ENCODE results near the gene CCDC179. TPM values are rescaled to one million over a fixed set of nuclear protein-coding genes. Genes with fewer than 3 reads are reported as not detected.

Gene CCDC179
- total RNA-seq, 1 experiment from 2014 or later: not detected

DNA sequence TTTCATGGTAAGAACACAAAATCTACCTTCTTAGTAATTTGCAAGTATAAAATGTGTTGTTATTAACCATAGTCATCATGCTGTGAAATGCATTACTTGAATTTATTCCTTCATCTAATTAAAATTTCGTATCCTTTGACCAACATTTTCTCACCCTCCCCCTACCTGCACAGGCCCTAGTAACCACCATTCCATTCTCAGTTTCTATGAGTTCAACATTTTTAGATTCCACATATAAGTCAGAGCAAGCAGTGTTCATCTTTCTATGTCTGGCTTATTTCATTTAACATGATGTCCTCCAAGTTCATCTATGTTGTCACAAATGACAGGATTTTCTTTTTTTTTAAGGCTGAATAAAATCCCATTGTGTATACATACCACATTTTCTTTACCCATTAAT is 43.5 kb upstream of the CCDC179 start:
- Mint-ChIP-seq H3K36me3 (no peaks in the 10 kb centered on the region), H3K4me1 (peaks cover 4% of the 10 kb centered on the region), H3K9me3 (peaks cover 5% of the 10 kb centered on the region), H3K27ac (no peak overlapping the region), H3K27me3 (ENCODE audit: low read depth) (no peaks in the 10 kb centered on the region), H3K4me3 (no peak overlapping the region)
- no peak for TF ChIP-seq ZBTB21 (CRISPR knock-in tag; IDR thresholded peaks at IDR 0.05; ENCODE audit: borderline replicate concordance)
- no peak for TF ChIP-seq MXD4 (CRISPR knock-in tag; IDR thresholded peaks at IDR 0.05; ENCODE audit: borderline replicate concordance)
- TF ChIP-seq ZNF263 (CRISPR knock-in tag; IDR thresholded peaks at IDR 0.05; ENCODE audit: low read depth): no peak
- TF ChIP-seq, protein P1, sequence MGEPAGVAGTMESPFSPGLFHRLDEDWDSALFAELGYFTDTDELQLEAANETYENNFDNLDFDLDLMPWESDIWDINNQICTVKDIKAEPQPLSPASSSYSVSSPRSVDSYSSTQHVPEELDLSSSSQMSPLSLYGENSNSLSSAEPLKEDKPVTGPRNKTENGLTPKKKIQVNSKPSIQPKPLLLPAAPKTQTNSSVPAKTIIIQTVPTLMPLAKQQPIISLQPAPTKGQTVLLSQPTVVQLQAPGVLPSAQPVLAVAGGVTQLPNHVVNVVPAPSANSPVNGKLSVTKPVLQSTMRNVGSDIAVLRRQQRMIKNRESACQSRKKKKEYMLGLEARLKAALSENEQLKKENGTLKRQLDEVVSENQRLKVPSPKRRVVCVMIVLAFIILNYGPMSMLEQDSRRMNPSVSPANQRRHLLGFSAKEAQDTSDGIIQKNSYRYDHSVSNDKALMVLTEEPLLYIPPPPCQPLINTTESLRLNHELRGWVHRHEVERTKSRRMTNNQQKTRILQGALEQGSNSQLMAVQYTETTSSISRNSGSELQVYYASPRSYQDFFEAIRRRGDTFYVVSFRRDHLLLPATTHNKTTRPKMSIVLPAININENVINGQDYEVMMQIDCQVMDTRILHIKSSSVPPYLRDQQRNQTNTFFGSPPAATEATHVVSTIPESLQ (CRISPR knock-in tag; IDR thresholded peaks at IDR 0.05): no peak
- TF ChIP-seq, protein P2, sequence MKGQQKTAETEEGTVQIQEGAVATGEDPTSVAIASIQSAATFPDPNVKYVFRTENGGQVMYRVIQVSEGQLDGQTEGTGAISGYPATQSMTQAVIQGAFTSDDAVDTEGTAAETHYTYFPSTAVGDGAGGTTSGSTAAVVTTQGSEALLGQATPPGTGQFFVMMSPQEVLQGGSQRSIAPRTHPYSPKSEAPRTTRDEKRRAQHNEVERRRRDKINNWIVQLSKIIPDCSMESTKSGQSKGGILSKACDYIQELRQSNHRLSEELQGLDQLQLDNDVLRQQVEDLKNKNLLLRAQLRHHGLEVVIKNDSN (CRISPR knock-in tag; IDR thresholded peaks at IDR 0.05): no peak
- TF ChIP-seq SMAD4 (CRISPR knock-in tag; IDR thresholded peaks at IDR 0.05): no peak
- TF ChIP-seq SOX15 (CRISPR knock-in tag; IDR thresholded peaks at IDR 0.05): no peak
- TF ChIP-seq, protein P3, sequence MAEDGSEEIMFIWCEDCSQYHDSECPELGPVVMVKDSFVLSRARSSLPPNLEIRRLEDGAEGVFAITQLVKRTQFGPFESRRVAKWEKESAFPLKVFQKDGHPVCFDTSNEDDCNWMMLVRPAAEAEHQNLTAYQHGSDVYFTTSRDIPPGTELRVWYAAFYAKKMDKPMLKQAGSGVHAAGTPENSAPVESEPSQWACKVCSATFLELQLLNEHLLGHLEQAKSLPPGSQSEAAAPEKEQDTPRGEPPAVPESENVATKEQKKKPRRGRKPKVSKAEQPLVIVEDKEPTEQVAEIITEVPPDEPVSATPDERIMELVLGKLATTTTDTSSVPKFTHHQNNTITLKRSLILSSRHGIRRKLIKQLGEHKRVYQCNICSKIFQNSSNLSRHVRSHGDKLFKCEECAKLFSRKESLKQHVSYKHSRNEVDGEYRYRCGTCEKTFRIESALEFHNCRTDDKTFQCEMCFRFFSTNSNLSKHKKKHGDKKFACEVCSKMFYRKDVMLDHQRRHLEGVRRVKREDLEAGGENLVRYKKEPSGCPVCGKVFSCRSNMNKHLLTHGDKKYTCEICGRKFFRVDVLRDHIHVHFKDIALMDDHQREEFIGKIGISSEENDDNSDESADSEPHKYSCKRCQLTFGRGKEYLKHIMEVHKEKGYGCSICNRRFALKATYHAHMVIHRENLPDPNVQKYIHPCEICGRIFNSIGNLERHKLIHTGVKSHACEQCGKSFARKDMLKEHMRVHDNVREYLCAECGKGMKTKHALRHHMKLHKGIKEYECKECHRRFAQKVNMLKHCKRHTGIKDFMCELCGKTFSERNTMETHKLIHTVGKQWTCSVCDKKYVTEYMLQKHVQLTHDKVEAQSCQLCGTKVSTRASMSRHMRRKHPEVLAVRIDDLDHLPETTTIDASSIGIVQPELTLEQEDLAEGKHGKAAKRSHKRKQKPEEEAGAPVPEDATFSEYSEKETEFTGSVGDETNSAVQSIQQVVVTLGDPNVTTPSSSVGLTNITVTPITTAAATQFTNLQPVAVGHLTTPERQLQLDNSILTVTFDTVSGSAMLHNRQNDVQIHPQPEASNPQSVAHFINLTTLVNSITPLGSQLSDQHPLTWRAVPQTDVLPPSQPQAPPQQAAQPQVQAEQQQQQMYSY (CRISPR knock-in tag; IDR thresholded peaks at IDR 0.05): no peak
- ATAC-seq (no peak), DNase-seq (ENCODE audit: low spot score) (no peak)
- ChIA-PET POLR2A (no interaction called here), CTCF (no interaction called here)

DNA sequence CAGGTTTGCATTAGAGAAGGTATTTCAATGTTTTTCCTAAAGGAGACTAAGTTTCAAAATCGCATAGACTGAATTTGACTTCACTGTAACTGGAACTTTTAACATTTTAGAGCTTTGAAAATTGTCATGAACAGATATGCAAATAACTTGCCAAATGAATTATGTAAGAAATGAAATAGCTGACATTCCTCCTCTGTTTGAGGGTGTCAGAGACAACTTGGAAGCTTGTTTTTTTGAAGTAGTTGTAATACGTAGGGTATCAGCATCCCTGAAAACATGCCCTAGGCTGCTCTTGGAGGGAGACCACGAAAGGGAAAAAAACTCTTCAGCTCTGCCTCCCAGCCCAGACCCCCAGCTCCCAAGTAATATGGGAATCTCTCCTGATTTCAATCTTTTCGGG is 41.3 kb upstream of the CCDC179 start:
- CTCF ChIA-PET: interaction anchor here (1.1 kb wide), 1 partner anchor 26 kb away, joined by 6 read pairs; no protein-coding TSS in a partner anchor
- ATAC-seq (no peak), DNase-seq (ENCODE audit: low spot score) (no peak)
- no peaks in the 10 kb centered on the region for H3K27me3 Mint-ChIP-seq (ENCODE audit: low read depth)
- no peaks in the 10 kb centered on the region for H3K36me3 Mint-ChIP-seq
- peaks cover 4% of the 10 kb centered on the region for H3K4me1 Mint-ChIP-seq
- POLR2A ChIA-PET: interaction anchor here (0.6 kb wide), 1 partner anchor 472 kb away, joined by 10 read pairs; no protein-coding TSS in a partner anchor
- no peak overlapping the region for H3K4me3 Mint-ChIP-seq
- no peak overlapping the region for H3K27ac Mint-ChIP-seq
- H3K9me3 Mint-ChIP-seq: peaks cover 2% of the 10 kb centered on the region
- TF ChIP-seq, protein P4, sequence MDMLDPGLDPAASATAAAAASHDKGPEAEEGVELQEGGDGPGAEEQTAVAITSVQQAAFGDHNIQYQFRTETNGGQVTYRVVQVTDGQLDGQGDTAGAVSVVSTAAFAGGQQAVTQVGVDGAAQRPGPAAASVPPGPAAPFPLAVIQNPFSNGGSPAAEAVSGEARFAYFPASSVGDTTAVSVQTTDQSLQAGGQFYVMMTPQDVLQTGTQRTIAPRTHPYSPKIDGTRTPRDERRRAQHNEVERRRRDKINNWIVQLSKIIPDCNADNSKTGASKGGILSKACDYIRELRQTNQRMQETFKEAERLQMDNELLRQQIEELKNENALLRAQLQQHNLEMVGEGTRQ (CRISPR knock-in tag; IDR thresholded peaks at IDR 0.05): no peak
- no peak for TF ChIP-seq EMX1 (CRISPR knock-in tag; IDR thresholded peaks at IDR 0.05)
- no peak for TF ChIP-seq NFYB (CRISPR knock-in tag; conservative IDR thresholded peaks at IDR 0.05; ENCODE audit: low read depth)
- TF ChIP-seq PRRX2 (CRISPR knock-in tag; IDR thresholded peaks at IDR 0.05): no peak
- TF ChIP-seq, protein P5, sequence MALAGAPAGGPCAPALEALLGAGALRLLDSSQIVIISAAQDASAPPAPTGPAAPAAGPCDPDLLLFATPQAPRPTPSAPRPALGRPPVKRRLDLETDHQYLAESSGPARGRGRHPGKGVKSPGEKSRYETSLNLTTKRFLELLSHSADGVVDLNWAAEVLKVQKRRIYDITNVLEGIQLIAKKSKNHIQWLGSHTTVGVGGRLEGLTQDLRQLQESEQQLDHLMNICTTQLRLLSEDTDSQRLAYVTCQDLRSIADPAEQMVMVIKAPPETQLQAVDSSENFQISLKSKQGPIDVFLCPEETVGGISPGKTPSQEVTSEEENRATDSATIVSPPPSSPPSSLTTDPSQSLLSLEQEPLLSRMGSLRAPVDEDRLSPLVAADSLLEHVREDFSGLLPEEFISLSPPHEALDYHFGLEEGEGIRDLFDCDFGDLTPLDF (CRISPR knock-in tag; IDR thresholded peaks at IDR 0.05): no peak
- no peak for TF ChIP-seq NR1H2 (CRISPR knock-in tag; IDR thresholded peaks at IDR 0.05)

Data from WTC11 (cell line).